GM19193 (cell line): ENCODE data around the gene KRT34.

Source experiments
- POLR2A ChIP-seq: IDR thresholded peaks from 4 replicates; pipeline ENCODE4 v1.6.1; 2011; ENCODE audit not compliant: insufficient read depth, insufficient read length; ENCODE audit errors: extremely low read depth

Gene KRT34

GRCh38 chr17:41329279-41329948 is 52.7 kb downstream of the KRT34 start:
- no peak for TF ChIP-seq POLR2A

GRCh38 chr17:41328207-41328606 is 53.9 kb downstream of the KRT34 start:
- no peak for TF ChIP-seq POLR2A
